HG02885 (cell line): ENCODE measurements around the gene PLIN1.

Experiments used
- ATAC-seq: cut with Tn5 transposase; IDR thresholded peaks from one replicate; pipeline ENCODE4 v1.9.1; 2021; ENCODE audit warnings: mild to moderate bottlenecking; ENCODE audit not compliant: unreplicated experiment, poor library complexity

PLIN1 gene

DNA sequence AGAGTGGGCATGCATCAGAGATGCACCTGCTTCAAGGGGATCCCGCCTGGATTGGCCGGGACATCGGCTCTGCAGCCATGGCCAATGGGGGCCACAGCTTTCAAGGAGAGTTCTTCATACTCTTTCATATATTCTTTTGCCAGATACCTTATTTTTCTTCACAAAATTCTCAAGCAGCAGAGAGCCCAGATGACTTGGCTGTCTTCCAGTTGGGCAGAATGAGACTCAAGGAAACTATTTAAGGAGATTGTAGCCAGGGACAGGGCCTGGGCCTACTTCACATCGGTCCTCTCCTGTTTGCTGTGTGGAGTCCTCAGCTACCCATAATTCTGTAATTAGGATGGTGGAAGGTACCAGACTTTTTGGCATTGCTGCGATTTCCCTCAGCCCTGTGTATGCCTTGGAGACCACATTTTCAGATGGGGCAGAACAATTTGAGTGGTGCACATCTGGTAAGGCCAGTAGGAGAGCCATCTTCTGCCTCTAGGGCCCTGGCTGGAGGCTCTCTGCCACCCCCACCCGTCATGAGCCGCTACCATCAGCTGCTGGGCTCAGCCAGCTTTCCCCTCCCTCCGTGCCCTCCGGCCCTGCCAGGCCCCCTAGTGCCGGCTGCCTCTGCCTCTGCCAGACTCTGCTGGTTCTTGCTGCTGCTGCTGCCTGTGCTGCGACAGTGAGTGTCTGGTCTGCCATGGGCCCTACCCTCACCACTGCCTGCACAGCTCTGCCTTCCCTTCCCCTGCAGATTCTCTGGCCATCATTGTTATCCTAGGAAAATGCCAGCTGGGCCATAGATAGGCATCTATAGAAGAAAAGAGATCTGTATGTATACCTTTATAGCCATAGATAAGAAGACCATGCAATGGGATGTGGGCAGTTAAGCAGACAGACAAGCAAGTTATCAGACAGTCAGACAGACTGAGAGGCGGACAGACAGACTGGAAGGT, 6.7 kb downstream of the PLIN1 start:
- no peak for ATAC-seq

DNA sequence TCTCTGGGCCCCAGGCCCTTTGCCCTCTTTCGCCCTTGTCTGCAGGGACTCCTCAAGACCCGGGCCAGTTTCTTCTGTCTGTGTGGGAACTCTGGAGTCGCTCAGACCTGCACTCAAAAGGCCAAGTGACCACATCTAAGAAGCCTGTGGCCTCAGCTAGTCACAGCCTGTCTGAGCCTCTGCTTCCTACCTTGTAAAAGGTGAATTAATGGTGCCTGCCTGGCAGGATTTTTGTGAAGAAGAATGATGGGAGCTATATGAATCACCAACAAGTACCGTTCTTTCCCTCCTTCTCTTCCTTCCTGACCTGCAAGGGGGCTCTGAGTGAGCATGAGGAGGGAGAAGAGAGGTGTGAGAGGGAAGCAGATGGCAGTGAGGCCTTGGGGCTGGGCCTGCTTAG, 7.5 kb downstream of the PLIN1 start:
- no peak for ATAC-seq

DNA sequence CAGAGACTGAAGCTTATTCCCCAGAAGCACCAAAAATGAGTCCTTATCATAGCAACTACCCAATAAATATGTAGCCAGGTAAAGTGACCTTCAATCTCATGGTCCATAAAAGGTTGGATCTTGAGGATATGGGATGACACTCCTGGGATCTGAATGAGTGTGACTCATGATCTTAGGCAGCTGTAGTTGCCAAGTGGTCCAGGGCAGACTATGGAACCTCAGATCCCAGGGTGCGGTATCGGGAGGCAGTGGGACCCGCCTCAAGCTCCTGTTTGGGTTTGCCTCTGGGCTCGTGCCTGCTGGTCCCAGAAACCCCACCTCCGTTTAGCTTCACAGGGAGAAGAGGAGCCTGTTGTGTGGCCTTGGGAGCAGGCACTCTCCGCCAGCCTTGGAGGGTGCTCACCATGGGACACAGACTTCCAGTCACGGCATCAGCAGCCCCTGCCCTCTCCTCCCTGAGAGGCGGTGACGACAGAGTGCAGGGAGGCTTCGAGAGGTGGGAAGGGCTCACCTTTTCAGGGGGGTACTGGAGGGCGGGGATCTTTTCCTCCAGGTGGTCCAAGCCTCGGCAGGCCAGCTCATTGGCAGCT, 8.1 kb downstream of the PLIN1 start:
- ATAC-seq, result no peak

DNA sequence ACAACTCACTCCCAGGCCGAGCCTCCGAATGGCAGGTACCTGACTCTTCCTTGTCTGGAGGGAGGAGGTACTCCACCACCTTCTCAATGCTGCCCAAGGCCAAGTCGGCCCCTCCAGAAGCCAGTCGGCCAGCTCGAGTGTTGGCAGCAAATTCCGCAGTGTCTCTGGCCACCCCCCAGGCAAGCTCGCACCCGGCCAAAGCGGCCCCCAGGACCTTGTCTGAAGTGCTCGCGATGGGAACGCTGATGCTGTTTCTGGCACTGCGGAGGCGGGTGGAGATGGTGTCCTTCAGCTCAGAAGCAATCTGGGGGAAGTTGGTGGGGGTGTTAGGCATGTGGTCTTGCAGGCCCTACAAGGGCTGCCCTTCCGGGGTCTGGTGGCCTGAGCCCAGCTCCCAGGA, 9.2 kb downstream of the PLIN1 start:
- ATAC-seq, result no peak

- ATAC-seq, result no peak
Measured at GRCh38 chr15:89669309-89669865, 9.8 kb downstream of the PLIN1 start.

DNA sequence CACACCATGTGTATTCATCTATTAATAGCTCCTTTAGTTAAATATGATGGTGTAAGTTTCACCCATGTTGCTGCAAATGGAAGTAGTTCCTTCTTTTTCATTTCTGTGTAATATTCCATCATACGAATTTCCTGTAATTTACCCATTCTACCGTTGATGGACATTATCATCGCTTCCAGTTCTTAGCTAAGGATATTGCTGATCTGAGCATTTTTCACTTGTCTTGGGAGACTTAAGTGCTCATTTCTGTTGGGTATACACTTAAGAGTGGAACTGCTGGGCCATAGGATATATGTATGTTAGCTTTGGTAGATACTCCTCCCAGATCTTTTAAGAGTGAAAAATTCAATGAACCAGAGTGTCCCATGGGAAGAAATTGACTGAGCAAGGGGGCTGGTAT, 11.0 kb downstream of the PLIN1 start:
- ATAC-seq, result no peak

GRCh38 chr15:89667706-89667960, 11.5 kb downstream of the PLIN1 start:
- ATAC-seq, result no peak

DNA sequence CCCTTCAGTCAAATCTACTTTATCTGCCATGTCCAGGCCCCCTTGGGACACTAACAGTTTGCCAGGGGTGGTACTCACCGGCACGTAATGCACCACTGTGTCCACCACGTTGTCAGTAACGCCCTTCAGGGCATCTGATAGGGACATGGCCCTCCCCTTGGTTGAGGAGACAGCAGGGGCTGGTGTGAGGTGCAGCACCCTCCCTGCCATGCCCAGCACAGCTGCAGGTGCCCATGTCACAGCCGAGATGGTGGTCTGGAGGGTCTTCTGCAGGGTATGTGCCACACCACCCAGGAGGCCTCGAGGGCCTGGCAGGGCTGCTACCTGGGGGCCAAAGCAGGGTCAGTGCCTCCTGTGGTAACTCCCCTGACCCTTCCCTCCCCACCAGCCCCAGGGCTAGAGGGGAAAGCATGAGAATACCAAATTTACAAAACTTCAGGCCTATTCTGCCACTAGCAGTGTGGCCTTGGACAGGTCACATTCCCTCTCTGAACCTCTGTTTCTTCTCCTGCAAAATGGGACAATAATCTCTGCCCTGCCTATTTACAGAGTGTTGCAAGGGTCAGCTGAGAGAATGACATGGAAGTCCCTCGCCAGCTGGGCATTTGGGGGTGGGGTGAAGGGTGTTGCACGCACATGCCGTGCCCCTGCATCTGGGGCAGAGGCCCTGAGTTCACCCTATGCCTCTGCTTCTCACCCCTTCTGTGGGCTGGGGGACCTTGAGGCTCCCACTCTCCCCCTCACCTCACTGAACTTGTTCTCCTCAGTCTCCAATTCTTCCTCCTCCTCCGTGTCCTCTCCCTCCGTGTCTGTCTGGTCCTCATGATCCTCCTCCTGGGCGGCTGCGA, 12.1 kb downstream of the PLIN1 start:
- ATAC-seq, result no peak

DNA sequence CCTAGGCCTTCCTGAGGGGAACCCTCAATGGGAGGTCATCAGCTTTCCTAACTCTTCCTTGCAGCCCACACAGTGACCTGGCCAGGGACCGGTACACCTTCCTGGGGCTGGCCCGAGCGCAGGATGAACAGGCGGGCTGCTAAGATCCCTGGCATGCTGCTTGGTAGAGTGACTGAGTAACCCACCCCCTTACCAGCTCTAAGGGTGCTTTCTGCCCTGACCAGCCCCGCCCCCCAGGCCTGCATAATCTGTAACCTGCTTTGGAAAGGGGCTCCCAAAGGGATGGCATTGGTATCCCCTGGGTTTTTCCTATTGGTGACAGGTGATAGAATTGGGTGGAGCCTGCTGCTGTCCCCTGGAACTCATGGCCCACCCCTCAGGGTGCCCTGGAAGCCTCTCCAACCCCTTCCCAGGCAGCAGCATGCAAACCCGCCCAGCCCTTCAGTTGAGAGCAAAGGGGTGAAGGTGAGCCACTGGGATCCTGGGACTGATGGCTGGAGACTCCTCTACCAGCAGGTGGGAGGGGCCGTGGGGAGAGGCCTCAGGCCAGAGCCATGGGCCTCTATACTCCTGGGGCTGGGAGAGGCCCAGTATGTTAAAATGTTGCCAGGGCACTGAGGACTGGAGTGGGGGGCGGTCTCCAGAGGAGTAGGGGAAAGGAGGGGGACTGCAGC, 12.8 kb downstream of the PLIN1 start:
- no peak for ATAC-seq

DNA sequence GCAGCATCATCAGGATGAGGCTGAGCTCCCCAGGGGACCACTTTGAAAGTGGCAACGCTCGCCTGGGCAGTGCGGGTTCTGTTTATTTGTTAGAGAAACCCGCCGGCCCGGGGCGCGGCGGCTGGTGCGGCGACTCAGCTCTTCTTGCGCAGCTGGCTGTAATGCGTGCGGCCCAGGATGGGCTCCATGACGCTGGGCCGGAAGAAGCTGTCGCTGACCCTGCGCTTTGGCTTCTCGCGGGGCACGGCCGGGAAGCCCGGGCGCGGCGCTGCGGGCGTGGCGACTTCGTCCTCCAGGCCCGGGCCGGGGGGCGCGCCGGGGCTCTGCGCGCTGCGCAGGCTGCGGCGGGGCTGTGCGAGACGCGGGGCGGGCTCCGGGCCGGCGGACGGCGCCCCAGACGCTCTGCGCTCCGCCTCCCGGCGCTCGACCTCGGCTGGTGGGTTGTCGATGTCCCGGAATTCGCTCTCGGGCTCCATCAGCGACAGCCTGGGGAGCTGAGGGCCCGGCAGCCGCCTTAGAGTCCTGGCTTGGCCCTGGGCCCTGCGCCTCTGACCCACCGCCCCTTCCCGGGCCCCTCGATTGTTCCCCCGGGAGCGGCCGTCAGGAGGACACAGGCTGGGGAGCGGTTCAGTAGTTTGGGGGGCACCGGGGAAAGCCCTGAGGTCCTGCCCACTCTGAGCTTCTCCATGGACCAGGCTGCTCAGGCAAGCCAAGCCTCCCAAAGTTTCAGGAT, 13.6 kb downstream of the PLIN1 start:
- ATAC-seq, result peak; percentile 44

DNA sequence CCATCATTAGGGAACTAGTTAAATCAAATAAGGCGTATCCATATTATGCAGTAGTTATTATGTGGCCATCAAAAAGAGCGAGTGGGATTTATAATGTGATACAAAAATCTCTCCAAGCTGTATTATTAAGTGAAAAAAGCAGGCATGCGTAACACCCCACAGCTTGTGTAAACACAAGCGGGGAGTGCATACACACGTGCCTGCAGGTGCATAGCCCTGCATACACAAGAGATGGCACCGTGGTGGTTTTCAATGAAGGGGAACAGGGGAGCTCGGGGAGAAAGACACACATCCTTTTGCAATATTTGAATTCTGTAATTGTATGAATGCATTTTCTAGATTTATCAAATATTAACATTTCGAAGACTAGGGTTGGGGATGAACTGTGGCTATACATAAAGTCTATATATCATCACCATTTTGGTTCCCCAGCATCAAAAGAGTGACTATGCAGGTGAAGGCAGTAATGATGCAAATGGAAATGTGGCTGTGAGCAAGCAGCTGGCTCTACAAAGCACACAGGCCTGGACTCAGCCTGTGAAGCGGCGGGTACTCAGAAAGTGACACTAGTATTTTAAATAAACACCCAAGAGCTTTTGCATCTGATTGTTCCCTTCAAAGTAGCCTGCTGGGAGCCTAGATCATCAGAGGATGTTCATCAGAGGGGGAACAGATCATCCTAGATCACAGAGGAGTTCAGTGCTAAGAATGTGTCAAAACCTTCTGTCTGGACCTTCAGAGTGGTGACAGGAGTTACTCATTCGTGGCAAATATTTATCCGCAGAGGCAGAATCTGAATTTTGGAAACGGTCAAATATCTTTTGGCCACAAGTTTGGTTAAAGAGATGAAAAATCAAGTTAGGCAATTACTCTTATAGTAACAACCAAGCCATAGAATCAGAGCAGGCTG, 14.5 kb downstream of the PLIN1 start:
- no peak for ATAC-seq

DNA sequence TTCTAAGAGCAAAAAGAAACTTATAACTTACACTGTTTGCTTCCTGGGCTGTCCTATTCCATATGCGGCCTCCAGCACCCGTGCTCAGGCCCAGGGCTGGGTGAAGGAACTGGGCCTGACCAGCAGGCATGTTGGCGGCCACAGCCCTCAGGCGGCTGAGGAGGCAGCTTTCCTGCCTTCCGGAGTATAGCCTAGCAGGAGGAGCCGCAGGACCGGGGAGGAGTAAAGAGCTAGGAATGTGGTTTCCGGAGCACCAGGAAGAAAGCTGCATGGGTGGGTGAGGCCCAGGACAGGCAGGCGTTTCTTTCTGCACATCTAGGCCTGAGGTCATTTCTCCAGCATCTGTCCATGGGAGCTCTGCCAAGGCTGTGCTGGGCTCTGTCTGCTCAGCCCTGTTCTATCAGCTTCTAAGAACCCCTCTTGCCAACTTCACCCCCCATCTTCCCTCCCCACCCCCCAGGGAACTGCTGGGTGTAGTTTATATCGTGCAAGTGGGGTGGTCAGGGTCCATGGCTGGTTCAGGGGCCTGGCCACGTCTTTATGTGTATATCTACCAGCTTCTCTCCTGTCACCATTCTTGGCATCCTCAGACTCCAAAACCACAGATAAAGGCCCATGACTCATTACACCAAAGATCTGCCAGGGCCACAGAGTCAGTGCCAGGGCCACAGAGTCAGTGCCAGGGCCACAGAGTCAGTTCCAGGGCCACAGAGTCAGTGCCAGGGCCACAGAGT, 16.1 kb downstream of the PLIN1 start:
- ATAC-seq, result no peak

DNA sequence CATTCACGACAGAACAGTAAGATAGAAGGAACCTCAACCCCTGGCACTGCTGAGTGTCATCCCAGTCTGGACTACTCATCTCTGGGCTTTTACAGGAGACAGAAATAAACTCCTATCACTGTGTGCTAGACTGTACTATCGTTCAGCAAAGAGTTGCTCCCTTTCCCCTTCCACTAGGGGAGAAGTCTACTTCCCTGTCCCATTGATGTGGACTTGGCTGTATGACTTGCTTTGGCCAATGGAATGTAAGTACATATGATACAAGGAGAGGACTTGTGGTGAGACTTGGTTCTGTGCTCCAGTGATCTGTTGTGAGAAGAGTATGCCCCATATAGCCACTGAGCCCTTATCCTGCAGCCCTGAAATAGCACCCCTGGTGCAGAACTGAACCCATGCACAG, 18.6 kb downstream of the PLIN1 start:
- ATAC-seq, result no peak

DNA sequence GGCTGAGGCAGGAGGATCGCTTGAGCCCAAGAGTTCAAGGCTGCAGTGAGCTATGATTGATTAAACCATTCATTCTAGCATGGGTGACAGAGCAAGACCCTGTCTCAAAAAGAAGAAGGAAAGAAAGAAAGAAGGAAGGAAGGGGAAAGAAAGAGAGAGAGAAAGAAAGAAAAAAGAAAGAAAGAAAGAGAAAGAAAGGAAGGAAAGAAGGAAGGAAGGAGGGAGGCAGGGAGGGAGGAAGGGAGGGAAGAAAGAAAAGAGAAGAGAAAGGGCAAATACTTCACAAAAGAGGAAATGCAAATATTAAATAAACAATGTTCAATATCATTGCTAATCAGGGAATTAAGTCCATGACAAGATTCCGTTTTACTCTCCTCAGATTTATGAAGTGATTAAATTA, 19.9 kb downstream of the PLIN1 start:
- no peak for ATAC-seq

DNA sequence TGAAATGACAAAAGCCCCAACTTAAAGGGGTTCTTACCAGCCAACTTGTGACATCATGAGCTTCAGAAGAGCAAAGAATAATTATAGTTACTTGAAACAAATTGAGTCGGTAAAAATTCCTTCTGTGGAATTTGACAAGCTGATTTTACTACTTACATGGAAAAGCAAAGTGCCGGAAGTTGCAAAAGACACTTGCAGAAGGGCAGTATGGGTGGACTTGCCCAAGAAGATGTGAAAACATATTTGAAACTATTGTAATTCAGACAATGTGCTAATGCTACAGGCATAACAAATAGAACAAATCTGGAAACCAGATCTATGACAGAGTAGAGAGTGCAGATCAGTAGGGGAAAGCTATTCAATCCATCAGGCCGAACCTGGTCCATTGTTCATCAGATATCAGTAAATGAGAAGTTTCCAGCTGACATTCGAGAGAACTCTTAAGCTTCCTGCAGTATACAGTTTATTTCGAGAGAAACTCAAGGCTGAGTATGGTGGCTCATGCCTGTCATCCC, 21.4 kb downstream of the PLIN1 start:
- no peak for ATAC-seq

DNA sequence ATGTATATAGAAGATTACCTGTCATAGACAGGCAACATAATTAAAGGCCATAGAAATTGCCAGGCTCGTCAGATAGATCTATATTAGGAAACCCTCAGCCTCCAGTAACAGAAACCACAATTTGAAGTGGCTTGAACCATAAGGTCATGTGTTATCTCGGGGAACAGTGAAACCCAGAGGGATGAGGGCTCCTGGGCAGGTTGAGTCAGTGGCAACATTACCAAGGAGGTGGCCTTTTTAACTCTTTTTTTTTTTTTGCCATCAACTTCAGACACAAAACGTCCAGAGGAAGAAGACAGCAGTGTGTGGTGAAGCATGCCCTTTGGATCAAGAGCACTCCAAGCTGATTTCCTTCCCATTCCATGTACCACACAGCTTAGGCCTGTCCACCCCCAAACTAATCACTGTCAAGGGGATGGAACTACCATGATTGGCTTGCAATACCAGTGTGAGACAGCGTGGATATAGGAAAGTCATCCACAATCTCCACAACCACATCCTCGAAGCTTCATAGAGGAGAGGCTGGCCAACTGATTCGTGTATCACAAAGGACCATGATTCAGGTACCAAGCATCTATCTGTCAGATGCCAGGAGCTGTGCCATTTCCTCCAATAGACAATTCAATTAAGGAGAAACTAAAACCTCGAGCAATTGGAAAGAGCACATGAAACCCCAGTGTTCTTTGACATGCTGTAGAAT, 22.9 kb downstream of the PLIN1 start:
- no peak for ATAC-seq
